GM15510 (cell line): ENCODE measurements around the gene CEP164.

Experiments used
- POLR2A ChIP-seq: IDR thresholded peaks from 3 replicates; pipeline ENCODE4 v1.6.1; 2011; ENCODE audit warnings: borderline replicate concordance; ENCODE audit not compliant: insufficient read length; ENCODE audit errors: extremely low read depth

Gene CEP164

DNA sequence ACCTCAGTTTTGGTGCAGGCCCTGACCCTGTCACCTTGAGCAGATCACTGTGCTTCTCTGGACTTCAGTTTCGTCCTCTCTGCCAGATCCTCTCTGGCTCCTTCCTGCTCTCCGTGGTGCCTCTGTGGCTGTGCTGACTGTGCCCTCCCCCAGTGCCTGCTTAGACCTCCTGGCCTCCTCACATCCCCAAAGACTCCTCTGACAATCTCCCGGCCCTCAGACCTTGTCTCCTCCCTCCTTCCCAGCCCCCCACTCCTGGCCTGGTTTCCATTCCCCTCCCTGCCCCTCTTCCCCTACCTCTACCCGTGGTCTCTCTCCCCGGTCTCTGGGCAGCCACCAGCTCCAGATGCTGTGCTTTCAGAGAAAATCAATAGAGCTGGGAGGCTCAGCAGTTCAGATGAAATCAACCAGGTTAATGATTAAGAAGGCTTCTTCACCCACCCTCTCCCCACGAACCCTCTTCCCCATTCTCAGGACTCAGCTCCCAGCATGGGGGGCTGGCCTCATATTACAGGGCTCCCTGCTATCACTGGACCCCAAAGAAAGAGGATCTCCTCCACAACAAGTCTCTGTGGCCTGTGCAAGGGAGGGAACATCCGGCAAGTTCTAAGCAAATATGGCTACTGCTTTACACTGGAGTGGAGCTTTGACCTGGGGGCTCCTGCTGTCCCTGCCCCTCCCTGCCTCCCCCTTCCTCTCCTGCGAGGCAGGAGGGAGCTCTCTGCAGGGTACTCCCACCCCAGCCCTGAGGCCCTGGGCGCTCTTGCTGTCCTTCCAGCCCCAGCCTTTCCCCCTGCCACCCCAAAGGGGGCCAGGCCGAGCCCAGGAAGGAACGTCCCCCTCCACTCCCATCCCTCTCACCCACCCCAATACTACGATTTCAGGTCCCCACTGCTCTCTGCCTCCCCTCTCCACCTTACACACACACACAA is 28.0 kb upstream of the CEP164 start:
- TF ChIP-seq POLR2A, result no peak

GRCh38 chr11:117300283-117300663 is 27.4 kb upstream of the CEP164 start:
- TF ChIP-seq POLR2A, result no peak

DNA sequence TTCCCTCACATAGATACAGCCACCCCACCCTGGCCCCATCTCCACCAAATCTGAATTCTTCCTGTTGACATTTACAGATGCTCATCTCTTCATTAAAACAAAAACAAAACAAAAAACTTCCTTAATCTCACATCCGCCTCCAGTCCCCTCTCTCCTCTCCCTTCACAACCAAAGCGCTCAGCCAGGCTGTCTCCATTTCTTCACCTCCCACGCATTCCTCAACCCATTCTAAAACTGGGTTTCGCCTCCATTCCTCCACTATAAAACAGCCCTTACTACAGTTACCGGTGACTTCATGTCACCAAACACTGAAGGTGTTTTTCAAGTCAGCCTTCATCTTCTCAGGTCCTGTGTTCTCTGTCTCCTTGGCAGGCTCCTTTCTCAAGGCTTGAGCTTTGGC is 26.9 kb upstream of the CEP164 start:
- TF ChIP-seq POLR2A, result no peak

DNA sequence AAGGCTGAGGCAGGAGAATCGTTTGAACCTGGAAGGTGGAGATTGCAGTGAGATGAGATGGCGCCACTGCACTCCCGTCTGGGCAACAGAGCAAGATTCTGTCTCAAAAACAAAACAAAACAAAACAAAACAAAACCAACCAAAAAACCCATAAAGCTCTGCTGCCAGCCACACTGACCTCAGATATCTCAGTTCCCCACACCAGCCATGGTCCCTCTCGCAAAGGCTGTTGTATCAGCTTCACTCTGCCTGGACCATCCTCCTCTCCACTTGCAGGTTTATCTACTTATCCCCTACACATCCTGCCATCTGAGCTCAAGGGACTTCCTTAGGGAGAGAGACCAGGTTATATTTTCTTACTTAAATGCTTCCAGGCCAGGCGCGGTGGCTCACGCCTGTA is 25.4 kb upstream of the CEP164 start:
- no peak for TF ChIP-seq POLR2A

DNA sequence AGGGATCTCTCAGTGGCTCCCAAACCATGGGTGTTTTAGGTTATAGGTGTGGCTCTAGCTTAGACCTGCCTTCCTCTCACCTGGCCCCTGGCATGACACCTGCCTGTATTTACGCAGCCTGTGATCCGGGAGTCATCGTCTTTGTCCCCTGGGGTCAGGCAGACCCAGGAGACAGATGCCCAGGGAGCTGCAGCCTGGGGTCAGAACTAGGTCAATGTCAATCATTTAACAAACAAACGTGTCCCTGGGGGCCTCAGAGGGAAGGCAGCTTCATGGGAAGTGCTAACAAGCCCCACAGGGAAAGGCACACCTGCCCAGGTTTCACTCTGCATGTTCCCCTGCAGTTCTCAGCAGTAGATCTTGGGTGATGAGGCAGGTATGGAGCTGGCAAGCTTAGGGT is 24.6 kb upstream of the CEP164 start:
- no peak for TF ChIP-seq POLR2A

DNA sequence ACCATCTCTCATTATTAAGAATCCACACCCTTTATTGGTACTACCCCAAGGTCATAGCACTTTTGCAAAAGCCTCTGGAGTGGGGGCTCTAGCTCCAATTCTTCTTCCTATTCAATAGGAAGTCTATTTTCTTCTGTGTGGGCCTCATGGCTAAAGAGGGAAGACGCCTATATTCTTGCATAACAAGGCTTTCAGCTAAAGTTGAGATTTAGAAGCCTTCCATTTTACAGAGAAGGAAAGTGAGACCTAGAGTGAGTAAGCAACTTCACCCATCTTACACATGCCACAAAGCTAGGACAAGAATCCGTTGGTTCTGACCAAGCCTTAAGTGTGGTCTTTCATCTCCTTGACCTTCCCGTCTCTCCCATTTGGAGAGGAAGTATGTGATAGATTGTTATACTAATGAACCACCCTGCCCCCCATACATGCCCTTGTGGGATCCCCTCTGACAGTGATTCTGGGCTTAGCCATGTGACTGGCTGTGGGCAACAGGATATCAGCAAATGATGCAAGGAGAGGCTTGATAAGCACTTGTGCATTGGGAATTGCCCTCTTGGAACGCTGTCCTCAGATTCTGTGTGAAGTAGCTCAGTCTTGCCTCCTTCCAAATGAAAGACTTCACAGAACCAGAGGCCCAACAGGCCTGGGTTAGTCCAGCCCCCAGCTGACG is 23.9 kb upstream of the CEP164 start:
- no peak for TF ChIP-seq POLR2A

GRCh38 chr11:117305145-117305544 is 22.5 kb upstream of the CEP164 start:
- no peak for TF ChIP-seq POLR2A

- TF ChIP-seq POLR2A, result no peak
These were observed 18.3 kb upstream of the CEP164 start for GRCh38 chr11:117309310-117309709.

GRCh38 chr11:117313091-117313490 is 14.6 kb upstream of the CEP164 start:
- no peak for TF ChIP-seq POLR2A

DNA sequence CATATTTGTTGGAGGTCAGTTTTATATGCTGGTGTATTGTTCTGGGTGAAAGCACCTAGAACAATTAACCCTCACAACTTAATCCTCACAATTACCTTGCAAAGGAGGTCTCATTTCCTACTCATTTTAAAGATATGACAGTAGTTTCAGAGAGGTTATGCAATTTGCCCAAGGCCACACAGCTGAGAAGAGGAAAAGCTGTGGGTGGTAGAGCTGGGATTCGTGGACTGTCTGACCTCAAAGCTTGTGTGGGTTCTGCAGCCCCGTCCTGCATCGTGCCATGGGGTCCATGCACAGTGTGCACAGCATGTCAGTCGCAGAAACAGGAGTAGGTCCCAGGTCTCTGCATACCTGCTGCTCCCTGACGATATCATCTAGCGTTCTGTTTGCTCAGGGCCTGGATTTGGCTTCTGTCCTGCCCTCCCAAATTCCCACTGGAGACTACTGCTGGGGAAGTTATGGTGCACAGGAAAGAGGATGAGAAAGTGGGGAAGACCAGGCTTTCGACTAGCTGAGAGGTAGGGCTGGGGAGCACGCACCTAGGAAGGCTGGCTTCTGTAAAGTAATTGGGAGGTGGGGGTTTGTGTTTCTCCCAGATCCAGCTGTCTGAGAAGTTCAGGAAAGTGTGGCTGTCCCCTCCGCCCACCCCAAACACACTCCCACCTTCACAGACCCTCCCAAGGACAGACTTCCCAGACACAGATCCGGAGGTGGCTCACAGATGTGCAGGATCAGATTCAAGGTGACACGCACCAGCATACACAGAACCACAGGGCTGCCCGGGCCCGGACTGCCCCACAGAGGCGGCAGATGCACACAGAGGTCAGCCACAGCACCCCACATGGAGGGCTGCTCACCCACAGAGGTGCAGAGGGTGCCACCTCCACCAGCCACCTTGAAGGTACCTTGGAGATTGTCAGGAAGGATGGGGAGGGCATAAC is 13.6 kb upstream of the CEP164 start:
- TF ChIP-seq POLR2A, result no peak

DNA sequence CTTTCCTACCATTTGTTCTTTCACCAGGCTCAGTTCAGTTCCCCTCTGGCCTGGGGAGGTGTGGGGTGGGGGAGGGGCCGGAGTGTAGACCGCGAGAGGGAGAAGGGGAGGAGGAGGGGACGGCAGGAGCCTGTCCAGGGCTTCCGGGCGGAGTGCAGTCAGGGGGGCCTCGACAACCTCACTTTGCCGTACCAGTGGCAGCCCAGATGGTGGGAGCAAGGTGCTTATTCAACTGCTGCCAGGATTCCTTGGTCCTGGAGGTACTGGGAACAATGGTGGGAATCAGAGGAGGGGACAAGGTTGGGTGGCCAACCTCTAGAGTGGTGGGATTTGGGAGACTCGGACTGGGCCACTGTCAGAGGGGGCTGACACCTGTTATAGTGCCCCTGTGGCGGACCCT is 12.8 kb upstream of the CEP164 start:
- no peak for TF ChIP-seq POLR2A

- TF ChIP-seq POLR2A, result no peak
These were observed 12.1 kb upstream of the CEP164 start for GRCh38 chr11:117315285-117316196.

DNA sequence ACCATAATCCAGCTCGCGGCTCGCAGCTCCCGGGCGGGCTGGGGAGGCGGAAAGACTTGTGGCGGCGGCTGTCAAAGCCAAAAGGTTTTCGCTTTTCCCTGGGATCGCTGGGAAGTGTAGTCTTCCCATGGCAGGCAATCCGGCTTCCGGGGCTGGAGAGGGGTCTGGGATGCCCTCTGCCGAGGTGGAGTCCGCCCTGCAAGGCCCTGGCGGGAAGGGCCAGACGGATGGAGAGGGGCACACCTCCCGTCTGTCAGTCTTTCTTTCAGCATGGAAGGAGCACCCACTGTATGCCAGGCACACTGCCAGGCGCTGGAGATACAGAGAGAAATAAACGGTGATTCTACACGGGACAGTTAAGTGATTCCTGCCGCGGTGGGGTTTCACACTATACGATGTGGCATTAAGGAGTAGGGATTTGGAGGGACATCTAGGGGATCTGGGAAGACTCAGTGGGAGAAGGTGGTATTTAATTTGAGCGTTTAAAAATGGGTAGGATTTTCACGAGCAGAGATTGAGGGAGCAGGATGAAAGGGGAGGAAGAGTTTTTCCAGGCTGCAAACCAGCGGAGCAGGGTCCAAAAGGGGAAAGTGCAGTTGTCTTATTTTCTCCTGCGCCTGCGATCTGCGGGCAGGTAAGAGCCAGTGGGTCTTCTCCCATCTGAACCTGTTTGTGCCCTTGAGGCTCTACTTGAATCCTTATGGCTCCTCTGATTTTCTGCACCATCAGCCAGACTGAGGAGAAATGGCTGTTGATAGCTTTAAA is 11.3 kb upstream of the CEP164 start, which contains the start of gene BACE1:
TSS of gene BACE1 (minus strand) at position 60 of the 765 bp plus-strand sequence. CDS start 461 bp downstream, outside the sequence.
- no peak for TF ChIP-seq POLR2A

DNA sequence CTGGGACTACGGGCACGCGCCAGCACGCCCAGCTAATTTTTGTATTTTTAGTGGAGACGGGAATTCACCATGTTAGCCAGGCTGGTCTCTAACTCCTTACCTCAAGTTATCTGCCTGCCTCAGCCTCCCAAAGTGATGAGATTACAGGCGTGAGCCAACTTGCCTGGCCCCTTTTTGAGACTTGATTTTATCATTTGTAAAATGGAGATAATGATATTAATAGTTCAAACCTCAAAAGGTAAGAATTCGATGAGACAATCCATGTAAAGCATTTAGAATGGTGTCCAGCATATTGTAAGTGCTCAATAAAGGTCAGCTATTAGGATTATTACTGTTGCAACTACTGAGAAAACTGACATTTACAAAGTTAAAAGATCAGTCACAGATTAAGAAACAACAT is 8.9 kb upstream of the CEP164 start:
- no peak for TF ChIP-seq POLR2A
